GM21367 (cell line): Measurements from ENCODE around the gene NIT1.

ENCODE experiments used
- ATAC-seq: cut with Tn5 transposase; IDR thresholded peaks from one replicate; pipeline ENCODE4 v1.9.1; 2021; ENCODE audit not compliant: unreplicated experiment

Gene NIT1, protein sequence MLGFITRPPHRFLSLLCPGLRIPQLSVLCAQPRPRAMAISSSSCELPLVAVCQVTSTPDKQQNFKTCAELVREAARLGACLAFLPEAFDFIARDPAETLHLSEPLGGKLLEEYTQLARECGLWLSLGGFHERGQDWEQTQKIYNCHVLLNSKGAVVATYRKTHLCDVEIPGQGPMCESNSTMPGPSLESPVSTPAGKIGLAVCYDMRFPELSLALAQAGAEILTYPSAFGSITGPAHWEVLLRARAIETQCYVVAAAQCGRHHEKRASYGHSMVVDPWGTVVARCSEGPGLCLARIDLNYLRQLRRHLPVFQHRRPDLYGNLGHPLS

DNA sequence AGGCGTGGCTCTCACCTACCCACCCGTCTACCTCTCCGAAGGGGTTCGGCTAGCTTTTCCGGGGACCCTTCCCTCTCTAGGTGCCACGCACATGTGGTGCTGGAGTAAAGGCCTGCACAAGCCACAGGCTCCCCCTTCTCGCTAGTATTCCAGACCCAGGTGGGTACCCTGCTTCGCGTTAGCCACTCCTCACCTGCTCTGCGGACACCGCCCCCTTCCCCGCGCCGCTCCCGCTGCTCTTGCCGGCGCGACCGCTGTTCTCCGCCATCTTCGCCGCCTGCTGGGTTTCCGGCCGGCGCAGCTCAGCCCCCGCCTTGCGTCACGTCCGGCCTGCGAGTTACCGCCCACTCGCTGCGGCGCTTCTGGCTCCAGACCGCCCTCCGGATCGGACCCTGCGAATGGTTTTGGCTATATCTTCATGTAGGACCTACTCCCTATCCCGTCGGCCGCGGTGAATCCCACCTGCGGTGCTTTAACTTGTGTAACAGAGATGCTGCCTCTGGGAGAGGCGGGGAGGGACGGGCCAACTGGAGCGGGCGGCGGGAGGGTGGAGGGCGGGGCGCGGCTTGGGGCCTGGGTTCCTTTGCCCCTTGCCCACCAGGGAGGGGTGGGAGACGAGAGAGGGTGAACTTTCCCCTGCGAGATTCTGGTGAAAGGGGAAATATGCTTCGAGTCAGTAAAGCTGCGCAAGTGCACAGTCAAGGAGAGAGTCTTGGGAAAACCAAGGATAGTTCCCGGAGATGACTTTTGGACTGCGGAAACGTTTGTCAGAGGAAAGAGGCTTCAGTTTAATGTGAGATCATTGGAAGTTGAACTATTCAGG is at the start of gene NIT1, which contains the start of gene PFDN2:
Gene NIT1, plus strand, starts transcription at position 347 of the 823 bp plus-strand sequence. Its CDS starts 72 bp downstream, at position 419.
Gene PFDN2, minus strand, starts transcription at position 279 of the 823 bp plus-strand sequence. Its CDS starts 11 bp downstream, at position 268.
- ATAC-seq = peak; percentile 65

DNA sequence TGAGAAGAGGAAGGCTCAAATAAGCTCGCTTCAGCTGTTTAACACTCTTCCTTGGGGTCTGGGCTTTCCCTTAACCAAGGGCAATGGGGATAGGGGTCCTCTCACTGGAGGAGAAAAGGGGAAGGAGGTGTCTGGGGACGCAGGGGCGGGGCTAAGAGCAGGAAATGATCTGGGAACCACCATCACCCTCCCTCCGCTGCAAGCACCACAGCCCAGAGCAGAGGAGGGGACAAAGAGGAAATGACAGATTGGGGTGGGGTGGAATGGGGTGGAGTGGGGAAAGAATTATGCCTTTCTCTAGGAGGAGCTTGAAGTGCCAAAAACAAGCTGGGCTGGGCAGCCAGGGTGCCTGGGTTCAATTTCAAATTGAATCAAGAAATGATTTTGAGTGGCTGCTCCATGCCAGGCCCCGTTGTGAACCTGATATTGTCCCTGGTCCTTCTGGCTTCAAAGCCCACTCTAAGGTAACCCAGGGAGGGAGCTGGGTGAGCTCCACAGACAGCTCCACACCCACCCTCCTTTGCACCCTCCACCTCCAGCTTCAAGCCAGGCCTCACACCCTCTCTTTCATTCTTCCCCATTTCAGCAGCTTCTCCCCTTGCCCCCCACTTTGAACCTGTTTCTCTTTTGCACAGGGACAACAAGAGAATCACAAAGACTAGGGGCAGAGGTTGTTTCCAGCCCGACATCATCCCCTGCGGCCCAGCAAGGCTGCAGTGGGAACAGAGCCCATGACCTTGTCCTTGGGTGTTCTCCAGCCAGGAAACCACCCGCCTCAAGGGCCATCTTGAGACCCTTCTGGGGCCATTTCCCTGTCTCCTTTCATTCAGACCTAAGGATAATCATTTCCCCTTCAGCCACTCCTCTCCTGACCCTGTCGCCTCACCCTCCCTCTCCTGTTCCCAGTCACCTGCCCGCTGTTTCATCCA is 49.3 kb upstream of the NIT1 start:
- ATAC-seq = peak; percentile 45

DNA sequence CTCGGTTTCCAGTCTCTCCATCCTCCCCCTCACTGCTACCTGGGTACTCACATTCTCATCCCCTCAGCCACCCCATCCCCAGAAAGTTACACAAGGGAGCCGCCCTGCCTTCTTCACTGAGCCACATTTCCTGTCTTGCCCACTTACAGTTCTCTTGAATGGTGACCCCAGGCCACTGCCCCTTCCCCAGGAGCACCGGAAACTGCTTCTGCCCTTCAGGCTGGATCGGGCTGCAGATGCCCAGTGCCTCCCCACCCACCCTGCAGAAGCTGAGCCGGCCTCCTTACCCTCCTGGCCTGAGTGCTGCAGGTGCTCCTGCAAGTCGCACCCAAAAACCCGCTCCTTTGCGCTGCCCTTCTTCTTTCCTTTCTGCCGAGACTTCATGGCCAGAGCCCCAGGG is 48.7 kb upstream of the NIT1 start:
- no peak for ATAC-seq

- peak; percentile 78 for ATAC-seq
These were observed 48.1 kb upstream of the NIT1 start, which contains the start of gene ARHGAP30 for GRCh38 chr1:161069731-161070270. ARHGAP30 (minus strand) TSS chr1:161069891; CDS start chr1:161069624, 267 bp downstream.

DNA sequence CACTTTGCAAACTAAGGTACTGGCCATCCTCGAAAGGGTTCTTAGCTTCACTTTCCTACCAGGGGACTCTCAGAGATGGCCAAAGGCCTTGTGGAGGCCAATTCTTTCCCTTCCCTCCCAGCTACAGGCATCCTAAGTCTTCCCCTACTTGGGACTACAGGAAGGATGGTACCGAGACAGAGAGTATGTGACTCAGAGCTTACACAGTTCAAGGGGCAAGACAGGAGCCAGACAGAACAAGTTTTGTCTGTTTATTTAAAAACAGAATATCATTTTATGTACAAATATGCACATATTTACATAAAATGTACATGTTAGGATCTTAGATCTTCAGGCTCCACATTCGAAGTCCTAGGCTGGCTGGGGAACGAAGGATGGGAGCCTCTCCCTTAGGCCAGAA is 47.1 kb upstream of the NIT1 start:
- ATAC-seq = no peak

GRCh38 chr1:161071886-161072371 is 46.0 kb upstream of the NIT1 start:
- no peak for ATAC-seq

DNA sequence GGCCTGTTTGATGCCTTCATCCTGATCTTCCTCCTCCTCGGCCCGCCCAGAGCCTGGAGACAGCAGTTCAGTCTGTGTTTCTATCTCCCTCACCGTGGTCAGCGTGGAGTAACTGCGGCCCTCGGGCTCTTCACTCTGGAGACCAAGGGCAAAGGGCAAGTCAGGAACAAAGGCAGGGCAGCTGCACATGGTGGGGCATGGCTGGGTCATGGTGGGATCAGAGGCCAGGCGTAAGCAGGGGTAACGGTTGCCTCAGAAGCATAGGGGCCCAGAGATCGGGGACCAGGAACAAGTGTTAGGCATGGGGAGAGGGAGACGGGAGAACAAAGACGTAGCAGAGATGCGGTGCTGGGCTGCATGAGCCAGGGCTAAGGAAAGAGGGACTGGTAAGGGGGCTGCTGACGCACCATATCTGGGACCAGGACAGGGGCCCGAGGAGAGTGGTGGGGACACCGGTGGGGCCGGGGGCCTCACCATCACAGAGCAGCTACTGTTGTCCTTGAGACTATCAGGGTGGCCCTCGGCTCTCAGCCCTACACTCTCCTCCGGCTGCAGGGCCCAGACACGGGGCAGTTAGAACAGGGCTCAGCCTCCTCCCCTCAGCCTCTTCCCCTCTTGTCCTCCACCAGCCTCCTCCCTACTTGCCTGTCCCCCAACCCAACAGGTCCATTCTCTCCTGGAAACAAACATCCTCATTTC is 45.0 kb upstream of the NIT1 start:
- ATAC-seq = no peak

GRCh38 chr1:161073474-161074121 is 44.3 kb upstream of the NIT1 start:
- ATAC-seq = no peak

GRCh38 chr1:161074676-161075368 is 43.1 kb upstream of the NIT1 start:
- no peak for ATAC-seq

GRCh38 chr1:161076410-161076809 is 41.5 kb upstream of the NIT1 start:
- no peak for ATAC-seq

DNA sequence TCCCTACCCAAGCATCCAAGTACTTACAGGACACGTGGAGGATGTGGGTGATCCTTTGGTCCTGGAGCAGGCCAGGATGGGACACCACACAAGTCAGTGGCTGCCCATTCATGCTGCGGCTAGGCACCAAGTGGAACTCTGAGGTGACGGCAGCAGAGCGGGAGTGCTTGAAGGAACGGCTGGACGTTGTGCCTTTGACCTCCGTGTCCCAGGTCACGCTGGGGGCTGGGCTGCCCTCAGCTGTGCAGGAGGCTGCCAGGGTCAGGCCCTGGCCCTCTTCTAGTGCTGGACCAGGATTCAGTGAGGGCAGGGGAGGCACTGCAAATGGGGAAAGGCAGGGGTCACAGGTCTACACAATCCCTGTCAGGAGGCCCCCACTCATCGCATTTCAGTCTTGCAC is 40.5 kb upstream of the NIT1 start:
- no peak for ATAC-seq

DNA sequence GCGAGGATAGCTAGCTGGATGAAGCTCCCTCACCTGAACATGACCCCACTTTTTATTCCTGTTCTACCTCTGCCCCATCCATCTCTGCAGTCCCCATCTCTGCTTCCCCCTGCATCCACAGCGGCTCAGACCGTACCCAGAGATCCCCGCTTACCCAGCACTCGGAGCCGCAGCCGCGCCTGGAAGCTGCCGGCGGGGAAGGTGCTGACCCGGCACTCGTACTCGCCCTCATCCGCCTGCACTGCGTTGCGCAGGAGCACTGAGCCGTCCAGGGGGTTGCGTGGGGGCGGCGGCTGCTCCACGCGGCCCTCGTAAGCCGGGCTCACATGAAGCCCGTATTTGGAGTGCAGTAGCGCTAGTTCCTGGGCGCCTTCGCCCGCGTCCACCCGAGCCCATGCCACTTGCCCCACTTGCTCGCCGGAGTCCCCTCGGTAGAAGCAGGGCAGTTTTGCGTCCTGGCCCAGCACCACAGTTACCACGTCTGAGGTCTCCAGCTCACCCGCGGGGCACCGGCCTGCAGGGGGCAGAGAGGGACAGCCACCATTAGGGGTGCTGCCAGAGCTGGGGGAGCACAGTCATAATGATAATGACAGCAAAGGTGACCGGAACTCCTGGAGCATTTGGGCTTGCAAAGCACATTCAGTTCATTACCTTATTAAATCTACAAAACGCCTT is 38.3 kb upstream of the NIT1 start:
- no peak for ATAC-seq

DNA sequence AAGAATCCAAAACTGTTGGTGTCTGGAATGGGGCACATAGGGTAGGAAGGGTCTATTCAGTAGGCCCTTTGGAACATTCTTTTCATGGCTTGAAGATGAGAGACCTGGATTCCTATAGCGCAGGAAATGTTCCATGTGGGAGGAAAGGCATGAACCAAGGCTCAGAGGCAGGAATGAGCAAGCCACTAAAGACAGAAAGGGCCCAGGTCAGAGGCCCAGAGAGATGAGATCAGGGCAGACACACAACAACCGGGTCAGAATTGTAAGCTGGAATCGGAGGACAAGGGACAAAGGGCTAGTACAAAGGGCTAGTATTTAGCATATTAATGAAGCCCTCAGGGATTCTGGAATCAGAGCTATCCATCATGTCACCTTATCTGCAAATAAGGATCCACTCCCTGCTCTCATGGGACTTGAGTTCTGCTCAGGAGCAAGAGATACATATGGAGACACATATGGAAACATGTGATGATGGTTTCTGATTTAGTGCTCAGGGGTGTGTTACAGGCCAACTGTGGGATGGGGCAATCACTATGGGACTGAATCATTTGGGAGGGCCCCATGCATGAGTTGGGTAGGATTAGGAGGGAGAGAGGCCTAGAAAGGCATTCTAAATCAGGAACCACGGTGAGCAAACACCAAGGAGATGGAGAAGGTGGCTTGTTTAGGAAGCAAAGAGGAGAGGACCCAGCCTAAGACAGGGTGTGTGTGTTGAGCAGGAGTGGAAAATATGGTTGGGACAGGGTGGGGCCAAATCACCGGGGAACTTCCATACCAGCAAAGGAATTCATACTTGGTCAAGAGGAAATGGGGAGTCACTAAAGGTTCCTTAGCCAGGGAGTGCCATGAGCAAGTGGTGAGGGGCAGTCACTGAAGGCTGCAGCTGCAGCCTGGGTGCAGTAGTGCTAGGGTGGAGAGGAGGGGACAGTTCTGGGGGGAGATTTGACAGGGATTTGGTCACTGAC is 37.2 kb upstream of the NIT1 start:
- ATAC-seq = no peak

DNA sequence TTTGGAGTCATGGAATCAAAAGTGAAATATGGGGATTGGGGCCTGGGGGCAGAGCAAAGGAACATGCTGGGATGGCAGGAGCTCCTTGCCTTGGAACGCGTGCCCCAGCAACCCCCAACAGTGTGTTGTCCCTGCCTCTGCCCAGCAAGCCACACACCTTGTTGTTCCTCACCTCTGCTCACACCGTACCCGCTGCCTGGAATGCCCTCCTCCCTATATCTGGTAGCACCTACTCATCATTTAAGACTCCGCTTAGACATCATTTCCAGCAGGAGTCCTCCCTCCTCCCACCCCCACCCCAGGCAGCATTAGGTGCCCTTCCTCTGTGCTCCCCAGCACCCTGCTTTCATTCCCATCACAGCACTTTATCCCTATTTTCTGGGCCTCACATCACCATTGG is 36.4 kb upstream of the NIT1 start:
- ATAC-seq = no peak

DNA sequence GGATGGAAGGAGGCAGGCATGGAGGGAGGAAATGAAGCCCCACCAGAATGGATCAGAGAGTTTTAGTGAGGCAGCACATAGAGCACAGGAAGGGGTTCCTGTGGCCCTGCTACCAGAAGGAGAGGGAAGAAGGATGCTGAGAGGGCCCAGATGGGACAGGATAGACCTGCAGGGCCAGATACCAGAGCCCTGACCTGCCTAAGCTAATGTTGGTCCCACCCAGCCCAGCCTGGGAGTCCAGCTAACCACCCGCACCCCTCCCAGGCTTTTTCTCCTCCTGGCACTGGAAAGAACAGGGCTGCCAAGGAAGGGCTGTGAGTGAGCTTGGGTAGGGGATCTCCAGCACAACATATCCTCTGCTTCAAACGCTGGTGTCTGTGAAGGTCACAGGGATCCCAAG is 35.4 kb upstream of the NIT1 start:
- ATAC-seq = no peak

GRCh38 chr1:161082996-161083747 is 34.7 kb upstream of the NIT1 start:
- no peak for ATAC-seq
